ENCODE results near the gene ADD3.
"Not testable (repeated sequence)": the region's sequence is repeated elsewhere in the genome, so short reads cannot be mapped to it uniquely, and the experiment has no call there.

The ADD3 gene

GRCh38 chr10:110107430-110107829, 99.6 kb downstream of the ADD3 start:
- DNase-seq (ENCODE audit: low read depth): no peak

- DNase-seq (ENCODE audit: low read depth): no peak
Observed at GRCh38 chr10:110107887-110108286, 100.1 kb downstream of the ADD3 start.

GRCh38 chr10:110109511-110109910, 101.7 kb downstream of the ADD3 start:
- no peak for DNase-seq (ENCODE audit: low read depth)

- DNase-seq (ENCODE audit: low read depth): no peak
Observed at GRCh38 chr10:110110338-110110737, 102.6 kb downstream of the ADD3 start.

GRCh38 chr10:110113670-110114337, 106.0 kb downstream of the ADD3 start:
- DNase-seq (ENCODE audit: low read depth): no peak

- DNase-seq (ENCODE audit: low read depth): not testable (repeated sequence)
Observed at GRCh38 chr10:110114668-110115067, 106.9 kb downstream of the ADD3 start.

- no peak for DNase-seq (ENCODE audit: low read depth)
Observed at GRCh38 chr10:110115784-110116520, 108.2 kb downstream of the ADD3 start.

GRCh38 chr10:110118891-110119621, 111.3 kb downstream of the ADD3 start:
- peak; percentile 22 for DNase-seq (ENCODE audit: low read depth)

GRCh38 chr10:110123594-110123993, 115.8 kb downstream of the ADD3 start:
- no peak for DNase-seq (ENCODE audit: low read depth)

GRCh38 chr10:110129490-110129889, 121.7 kb downstream of the ADD3 start:
- no peak for DNase-seq (ENCODE audit: low read depth)

- DNase-seq (ENCODE audit: low read depth): no peak
Observed at GRCh38 chr10:110134917-110135316, 127.1 kb downstream of the ADD3 start.

GRCh38 chr10:110135836-110136235, 128.1 kb downstream of the ADD3 start:
- DNase-seq (ENCODE audit: low read depth): not testable (repeated sequence)

- DNase-seq (ENCODE audit: low read depth): peak; percentile 71
Observed at GRCh38 chr10:110137142-110137545, 129.4 kb downstream of the ADD3 start.

GRCh38 chr10:110138197-110138812, 130.5 kb downstream of the ADD3 start:
- DNase-seq (ENCODE audit: low read depth): peak; percentile 69

- DNase-seq (ENCODE audit: low read depth): peak; percentile 24
Observed at GRCh38 chr10:110141185-110141584, 133.4 kb downstream of the ADD3 start.

GRCh38 chr10:110141871-110142635, 134.3 kb downstream of the ADD3 start:
- no peak for DNase-seq (ENCODE audit: low read depth)

GRCh38 chr10:110142965-110143364, 135.2 kb downstream of the ADD3 start:
- DNase-seq (ENCODE audit: low read depth): no peak

GRCh38 chr10:110144507-110144906, 136.7 kb downstream of the ADD3 start:
- DNase-seq (ENCODE audit: low read depth): no peak

GRCh38 chr10:110147961-110148360, 140.2 kb downstream of the ADD3 start:
- no peak for DNase-seq (ENCODE audit: low read depth)

GRCh38 chr10:110149259-110149658, 141.5 kb downstream of the ADD3 start:
- DNase-seq (ENCODE audit: low read depth): no peak

- no peak for DNase-seq (ENCODE audit: low read depth)
Observed at GRCh38 chr10:110150046-110150445, 142.3 kb downstream of the ADD3 start.

- no peak for DNase-seq (ENCODE audit: low read depth)
Observed at GRCh38 chr10:110150981-110151380, 143.2 kb downstream of the ADD3 start.

Data from EH (cell line).